Neuron (in vitro differentiated cells): Measurements from ENCODE around the gene ARHGEF25.
A peak's percentile ranks its signal among the peaks of the same experiment; 100 is the strongest.
"Not testable (repeated sequence)": the region's sequence is repeated elsewhere in the genome, so short reads cannot be mapped to it uniquely, and the experiment has no call there.

Experiments used
- H2AFZ ChIP-seq: one replicate; pipeline ENCODE4 v1.6.1; 2013; ENCODE audit warnings: low read depth, mild to moderate bottlenecking, inconsistent platforms, low read length, moderate library complexity
- H3K27me3 ChIP-seq: one replicate; pipeline ENCODE4 v1.6.1; 2013; ENCODE audit warnings: low read length; ENCODE audit not compliant: insufficient read depth
- H3K36me3 ChIP-seq: one replicate; pipeline ENCODE4 v1.6.1; 2013; ENCODE audit warnings: low read length; ENCODE audit not compliant: insufficient read depth
- H3K4me1 ChIP-seq: one replicate; pipeline ENCODE4 v1.6.1; 2013; ENCODE audit warnings: low read length; ENCODE audit not compliant: insufficient read depth
- H3K4me3 ChIP-seq: 2 replicates; pipeline ENCODE4 v1.5.1; 2013; ENCODE audit warnings: mild to moderate bottlenecking, low read length, moderate library complexity
- H3K9me3 ChIP-seq: one replicate; pipeline ENCODE4 v1.6.1; 2013; ENCODE audit warnings: low read length

ARHGEF25 gene

GRCh38 chr12:57579677-57580465 lies 31.4 kb upstream of the ARHGEF25 start:
- Histone ChIP-seq H3K36me3 (peaks cover 65% of the 10 kb centered on the region), H3K27me3 (no peaks in the 10 kb centered on the region), H2AFZ (no peak overlapping the region), H3K4me1 (no peaks in the 10 kb centered on the region), H3K4me3 (no peak overlapping the region), H3K9me3 (no peaks in the 10 kb centered on the region)

- Histone ChIP-seq H3K4me1 (no peaks in the 10 kb centered on the region), H3K27me3 (no peaks in the 10 kb centered on the region), H3K4me3 (no peak overlapping the region), H2AFZ (no peak overlapping the region), H3K36me3 (peaks cover 60% of the 10 kb centered on the region), H3K9me3 (no peaks in the 10 kb centered on the region)
Observed at GRCh38 chr12:57580466-57580795, 30.8 kb upstream of the ARHGEF25 start.

GRCh38 chr12:57581802-57582201 lies 29.4 kb upstream of the ARHGEF25 start:
- Histone ChIP-seq H3K4me3 (no peak overlapping the region), H3K36me3 (peaks cover 52% of the 10 kb centered on the region), H3K4me1 (no peaks in the 10 kb centered on the region), H3K9me3 (no peaks in the 10 kb centered on the region), H2AFZ (no peak overlapping the region), H3K27me3 (no peaks in the 10 kb centered on the region)

GRCh38 chr12:57582440-57582839 lies 28.8 kb upstream of the ARHGEF25 start:
- peaks cover 49% of the 10 kb centered on the region for H3K36me3 ChIP-seq
- no peak overlapping the region for H3K4me3 ChIP-seq
- H3K27me3 ChIP-seq, result no peaks in the 10 kb centered on the region
- H2AFZ ChIP-seq, result no peak overlapping the region
- H3K4me1 ChIP-seq, result no peaks in the 10 kb centered on the region
- H3K9me3 ChIP-seq, result no peaks in the 10 kb centered on the region

GRCh38 chr12:57583008-57583831 lies 28.0 kb upstream of the ARHGEF25 start:
- no peaks in the 10 kb centered on the region for H3K27me3 ChIP-seq

GRCh38 chr12:57584050-57584449 lies 27.2 kb upstream of the ARHGEF25 start:
- no peak overlapping the region for H2AFZ ChIP-seq
- H3K27me3 ChIP-seq, result no peaks in the 10 kb centered on the region
- H3K36me3 ChIP-seq, result peaks cover 38% of the 10 kb centered on the region
- no peaks in the 10 kb centered on the region for H3K4me1 ChIP-seq
- H3K4me3 ChIP-seq, result no peak overlapping the region
- H3K9me3 ChIP-seq, result no peaks in the 10 kb centered on the region

More at GRCh38 chr12:57583008-57583831, 28.0 kb upstream of the ARHGEF25 start:
- H3K36me3 ChIP-seq, result peaks cover 42% of the 10 kb centered on the region
- no peaks in the 10 kb centered on the region for H3K9me3 ChIP-seq
- H3K4me3 ChIP-seq, result no peak overlapping the region
- no peak overlapping the region for H2AFZ ChIP-seq
- H3K4me1 ChIP-seq, result no peaks in the 10 kb centered on the region

GRCh38 chr12:57584690-57585089 lies 26.5 kb upstream of the ARHGEF25 start:
- Histone ChIP-seq H3K9me3 (no peaks in the 10 kb centered on the region), H3K36me3 (peaks cover 34% of the 10 kb centered on the region), H3K4me3 (no peak overlapping the region), H2AFZ (no peak overlapping the region), H3K27me3 (no peaks in the 10 kb centered on the region), H3K4me1 (no peaks in the 10 kb centered on the region)

GRCh38 chr12:57585156-57585555 lies 26.1 kb upstream of the ARHGEF25 start:
- Histone ChIP-seq H3K36me3 (peaks cover 30% of the 10 kb centered on the region), H3K9me3 (no peaks in the 10 kb centered on the region), H3K4me3 (no peak overlapping the region), H2AFZ (no peak overlapping the region), H3K27me3 (no peaks in the 10 kb centered on the region), H3K4me1 (no peaks in the 10 kb centered on the region)

- Histone ChIP-seq H3K36me3 (peaks cover 22% of the 10 kb centered on the region), H3K4me3 (no peak overlapping the region), H2AFZ (no peak overlapping the region), H3K27me3 (no peaks in the 10 kb centered on the region), H3K9me3 (no peaks in the 10 kb centered on the region), H3K4me1 (peaks cover 3% of the 10 kb centered on the region)
Observed at GRCh38 chr12:57586128-57586527, 25.1 kb upstream of the ARHGEF25 start.

- no peaks in the 10 kb centered on the region for H3K27me3 ChIP-seq
- peaks cover 13% of the 10 kb centered on the region for H3K36me3 ChIP-seq
- H3K4me3 ChIP-seq, result no peak overlapping the region
- no peaks in the 10 kb centered on the region for H3K9me3 ChIP-seq
- H2AFZ ChIP-seq, result no peak overlapping the region
- H3K4me1 ChIP-seq, result peaks cover 8% of the 10 kb centered on the region
Observed at GRCh38 chr12:57586832-57587429, 24.3 kb upstream of the ARHGEF25 start.

GRCh38 chr12:57588951-57589610 lies 22.2 kb upstream of the ARHGEF25 start:
- not testable (repeated sequence) for H3K36me3 ChIP-seq, H2AFZ ChIP-seq, H3K9me3 ChIP-seq, H3K4me3 ChIP-seq, H3K27me3 ChIP-seq
- H3K4me1 ChIP-seq, result peaks cover 11% of the 10 kb centered on the region

- Histone ChIP-seq H3K4me1 (peaks cover 11% of the 10 kb centered on the region), H3K9me3 (no peaks in the 10 kb centered on the region), H3K4me3 (peak overlapping the region; percentile 89), H2AFZ (peak overlapping the region; percentile 87), H3K27me3 (no peaks in the 10 kb centered on the region), H3K36me3 (peaks cover 10% of the 10 kb centered on the region)
Observed at GRCh38 chr12:57590479-57590863, 20.8 kb upstream of the ARHGEF25 start.
